Mesodermal cell (in vitro differentiated cells): Measurements from ENCODE around the gene TNS1.

Experiments
- H3K27ac ChIP-seq: 2 replicates; pipeline ENCODE4 v1.7.0; 2013; ENCODE audit warnings: mild to moderate bottlenecking, low read depth, low read length, moderate library complexity; ENCODE audit not compliant: severe bottlenecking
- H3K36me3 ChIP-seq: 2 replicates; pipeline ENCODE4 v1.7.1; 2013; ENCODE audit warnings: mild to moderate bottlenecking, low read length, moderate library complexity; ENCODE audit not compliant: control insufficient read depth, insufficient read depth
- H3K4me1 ChIP-seq: one replicate; pipeline ENCODE4 v1.7.1; 2013; ENCODE audit warnings: mild to moderate bottlenecking, low read length; ENCODE audit not compliant: insufficient read depth, control insufficient read depth, poor library complexity, severe bottlenecking
- H3K4me3 ChIP-seq: 2 replicates; pipeline ENCODE4 v1.7.0; 2013; ENCODE audit warnings: low read length, control low read depth, mild to moderate bottlenecking; ENCODE audit not compliant: insufficient read depth, poor library complexity, severe bottlenecking; ENCODE audit errors: extremely low read depth
- H3K9me3 ChIP-seq: 2 replicates; pipeline ENCODE4 v1.7.1; 2013; ENCODE audit warnings: mild to moderate bottlenecking, low read length, moderate library complexity; ENCODE audit not compliant: control insufficient read depth
- WGBS, 2 experiments: methylation state at CpG; one replicate each; pipeline ENCODE4 v1.1.5; 2013; ENCODE audit warnings: missing lambda C conversion rate in 2 of 2; ENCODE audit not compliant: insufficient coverage in 2 of 2; 5-methylcytosine and 5-hydroxymethylcytosine counted together

Gene TNS1

GRCh38 chr2:217761645-217762277 is 241.0 kb downstream of the TNS1 start:
- H3K27ac ChIP-seq, result no peak overlapping the region
- no peaks in the 10 kb centered on the region for H3K4me1 ChIP-seq
- H3K4me3 ChIP-seq, result no peak overlapping the region
- no CpG with 5 or more reads among the region's 1 CpG for WGBS, 2 experiments
- peaks cover 11% of the 10 kb centered on the region for H3K9me3 ChIP-seq
- no peaks in the 10 kb centered on the region for H3K36me3 ChIP-seq

GRCh38 chr2:217759991-217760390 is 242.8 kb downstream of the TNS1 start:
- WGBS, 2 experiments, result 100% methylated on average over 1 of the region's 2 CpGs; no CpG with 5 or more reads in 1 of the 2 experiments
- Histone ChIP-seq H3K27ac (no peak overlapping the region), H3K4me1 (no peaks in the 10 kb centered on the region), H3K4me3 (no peak overlapping the region), H3K9me3 (peaks cover 11% of the 10 kb centered on the region), H3K36me3 (no peaks in the 10 kb centered on the region)

- Histone ChIP-seq H3K9me3 (peaks cover 4% of the 10 kb centered on the region), H3K27ac (no peak overlapping the region), H3K4me3 (no peak overlapping the region), H3K36me3 (no peaks in the 10 kb centered on the region), H3K4me1 (peaks cover 4% of the 10 kb centered on the region)
- 83 to 90% methylated on average over 1 of the region's 2 CpGs for WGBS, 2 experiments
Measured at GRCh38 chr2:217757108-217757463, 245.7 kb downstream of the TNS1 start.

- Histone ChIP-seq H3K27ac (no peak overlapping the region), H3K36me3 (no peaks in the 10 kb centered on the region), H3K4me1 (peaks cover 4% of the 10 kb centered on the region), H3K4me3 (no peak overlapping the region), H3K9me3 (no peaks in the 10 kb centered on the region)
- WGBS, 2 experiments, result 21 to 23% methylated on average over 33 to 34 of the region's 34 CpGs
Measured at GRCh38 chr2:217756375-217757107, 246.3 kb downstream of the TNS1 start.

DNA sequence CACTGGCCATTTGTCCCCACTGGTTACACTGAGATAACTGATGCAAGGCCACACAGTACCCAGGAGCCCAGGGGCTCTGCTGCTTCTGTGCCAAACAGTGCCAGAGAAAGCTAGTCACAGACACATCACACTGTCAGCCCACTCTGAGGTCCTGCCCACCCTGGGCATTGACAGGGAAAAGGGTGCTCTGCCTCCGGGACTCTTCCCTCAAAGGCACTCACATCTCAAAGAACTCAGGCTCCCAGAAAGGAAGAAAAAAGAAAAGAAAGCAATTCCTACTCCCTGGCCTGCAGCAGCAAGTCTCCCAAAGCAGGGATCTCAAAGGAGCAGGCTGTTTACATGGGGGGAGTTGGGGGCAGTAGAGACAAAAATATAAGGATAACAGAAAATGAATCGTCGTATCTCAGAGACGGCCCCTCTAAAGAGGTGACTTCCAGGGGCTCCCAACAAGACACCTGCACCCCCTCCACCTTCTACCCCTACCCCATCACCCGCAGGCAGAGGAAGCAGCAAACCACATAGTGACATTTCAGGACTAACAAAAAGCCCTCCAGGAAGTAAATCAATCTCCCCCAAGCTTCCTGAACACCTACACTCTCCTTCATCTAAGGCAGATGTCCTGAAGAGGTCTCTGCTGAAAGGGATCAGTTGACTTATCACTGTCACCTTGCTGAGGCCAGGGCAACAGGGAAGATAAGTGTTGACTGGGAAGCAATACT is 247.6 kb downstream of the TNS1 start:
- 69 to 83% methylated on average over 1 to 4 of the region's 5 CpGs for WGBS, 2 experiments
- no peaks in the 10 kb centered on the region for H3K9me3 ChIP-seq
- H3K4me3 ChIP-seq, result no peak overlapping the region
- H3K36me3 ChIP-seq, result no peaks in the 10 kb centered on the region
- no peak overlapping the region for H3K27ac ChIP-seq
- H3K4me1 ChIP-seq, result peaks cover 4% of the 10 kb centered on the region

DNA sequence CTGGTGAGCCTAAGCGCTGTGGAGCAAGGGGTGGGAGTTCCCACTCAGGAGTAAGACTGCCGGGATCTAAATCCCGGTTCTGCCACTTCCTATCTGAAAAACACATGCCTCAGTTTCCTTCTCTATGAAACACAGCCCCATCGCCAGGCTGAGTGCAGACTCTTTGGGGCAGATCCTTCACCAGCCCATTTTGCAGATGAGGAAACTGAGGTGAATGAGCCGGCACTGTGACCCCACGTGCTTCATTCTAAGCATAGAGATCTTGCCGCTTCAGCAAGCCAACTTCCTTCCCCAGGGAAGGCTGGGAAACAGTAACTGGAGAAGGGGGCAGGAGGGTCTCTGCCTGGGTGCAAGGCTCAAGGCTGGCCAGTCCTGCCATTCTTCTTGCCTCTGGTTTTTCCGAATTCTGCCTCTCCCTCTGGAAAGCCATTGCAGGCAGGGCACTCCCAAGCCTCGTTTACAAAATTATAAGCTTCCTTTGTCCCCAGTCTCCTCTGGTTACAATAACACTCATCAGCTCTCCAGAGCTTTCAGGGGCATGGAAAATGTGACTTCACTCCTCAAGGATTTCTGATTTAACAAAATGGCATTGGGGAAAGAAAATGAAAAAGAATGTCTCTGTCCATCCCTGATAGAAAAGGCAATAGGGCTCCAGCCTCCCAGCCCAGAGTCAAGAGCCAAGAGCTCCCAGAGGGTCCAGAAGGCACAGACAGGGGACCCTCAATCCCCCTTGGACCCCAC is 249.2 kb downstream of the TNS1 start:
- no peak overlapping the region for H3K4me3 ChIP-seq
- H3K36me3 ChIP-seq, result no peaks in the 10 kb centered on the region
- H3K27ac ChIP-seq, result peak overlapping the region; percentile 72
- WGBS, 2 experiments, result 80 to 84% methylated on average over 6 to 9 of the region's 9 CpGs
- H3K4me1 ChIP-seq, result peaks cover 4% of the 10 kb centered on the region
- no peaks in the 10 kb centered on the region for H3K9me3 ChIP-seq

- Histone ChIP-seq H3K27ac (no peak overlapping the region), H3K36me3 (no peaks in the 10 kb centered on the region), H3K4me3 (no peak overlapping the region), H3K9me3 (no peaks in the 10 kb centered on the region), H3K4me1 (peaks cover 4% of the 10 kb centered on the region)
- WGBS, 2 experiments, result 82 to 93% methylated on average over 6 to 8 of the region's 10 CpGs
Measured at GRCh38 chr2:217752714-217753459, 249.9 kb downstream of the TNS1 start.

DNA sequence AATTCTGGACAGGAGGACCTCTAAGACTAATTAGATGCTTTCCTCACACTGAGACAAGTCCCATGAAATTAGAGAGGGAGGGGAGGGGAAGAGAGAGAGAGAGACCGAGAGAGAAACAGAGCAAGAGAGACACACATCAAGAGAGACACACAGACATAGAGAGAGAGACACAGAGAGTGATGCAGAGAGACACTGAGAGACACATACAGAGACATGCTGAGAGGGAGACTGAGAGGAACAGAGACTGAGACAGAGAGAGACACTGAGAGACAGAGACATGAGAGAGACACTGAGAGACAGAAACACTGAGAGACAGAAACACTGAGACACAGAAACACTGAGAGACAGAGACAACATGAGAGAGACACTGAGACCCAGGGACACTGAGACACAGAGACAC is 250.8 kb downstream of the TNS1 start:
- H3K4me1 ChIP-seq, result peaks cover 4% of the 10 kb centered on the region
- H3K9me3 ChIP-seq, result no peaks in the 10 kb centered on the region
- no peak overlapping the region for H3K4me3 ChIP-seq
- no peaks in the 10 kb centered on the region for H3K36me3 ChIP-seq
- H3K27ac ChIP-seq, result no peak overlapping the region
- WGBS, 2 experiments, result 100% methylated on average over 1 of the region's 1 CpG; no CpG with 5 or more reads in 1 of the 2 experiments

DNA sequence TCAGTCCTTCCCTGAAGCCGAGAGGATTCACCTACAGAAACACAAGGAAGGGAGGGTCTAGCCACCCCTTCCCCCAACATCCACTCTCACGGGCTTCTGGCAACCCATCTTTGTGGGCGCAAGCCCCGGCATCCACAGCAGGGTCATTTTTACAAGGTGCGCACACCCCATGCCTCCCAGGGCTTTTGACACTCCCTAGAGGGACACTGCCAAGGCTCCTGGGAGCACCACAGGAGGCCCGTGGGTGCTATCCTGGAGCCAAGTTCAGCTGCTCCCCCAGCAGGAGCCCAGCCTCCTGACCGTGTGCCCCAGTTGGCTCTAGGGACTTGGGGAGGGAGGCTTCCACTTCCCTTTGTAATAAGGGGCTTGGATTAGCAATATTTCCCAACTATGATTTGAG is 251.6 kb downstream of the TNS1 start:
- WGBS, 2 experiments, result 90% methylated on average over 4 to 6 of the region's 7 CpGs

More for the DNA sequence above, 251.6 kb downstream of the TNS1 start:
- H3K4me1 ChIP-seq, result peaks cover 4% of the 10 kb centered on the region
- H3K4me3 ChIP-seq, result no peak overlapping the region
- H3K27ac ChIP-seq, result no peak overlapping the region
- H3K36me3 ChIP-seq, result no peaks in the 10 kb centered on the region
- H3K9me3 ChIP-seq, result no peaks in the 10 kb centered on the region
